Esophagus muscularis mucosa (tissue), 4 donors: ENCODE results near the gene LSM2. TPM values are rescaled to one million over a fixed set of nuclear protein-coding genes. Genes with fewer than 3 reads are reported as not detected.
A peak's percentile ranks its signal among the peaks of the same experiment; 100 is the strongest.

ENCODE experiments used
- DNase-seq: peaks from one replicate; pipeline ENCODE4 v3.0.0-alpha.2; 2017; ENCODE audit errors: extremely low spot score
- H3K27ac ChIP-seq, 4 donors: fragments of 200-600 bp; sonication (generic); replicated peaks in 1 of 4; 1 replicate in 3 of 4; 2 replicates in 1 of 4; pipeline ENCODE4 v1.5.1; 2016 to 2019; ENCODE audit warnings: mild to moderate bottlenecking in 1 of 4
- H3K27me3 ChIP-seq, 4 donors: fragments of 200-600 bp; sonication (generic); one replicate each; pipeline versions ENCODE4 v1.5.1 to v1.6.0; 2016 to 2019
- H3K36me3 ChIP-seq, 4 donors: fragments of 200-600 bp; sonication (generic); one replicate each; pipeline ENCODE4 v1.5.1; 2016 to 2019
- H3K4me1 ChIP-seq, 4 donors: fragments of 200-600 bp; sonication (generic); one replicate each; pipeline ENCODE4 v1.5.1; 2016 to 2019
- H3K4me3 ChIP-seq, 4 donors: fragments of 200-600 bp; sonication (generic); 1 replicate in 2 of 4; 2 replicates in 2 of 4; pipeline ENCODE4 v1.5.1; 2016 to 2019; ENCODE audit warnings: mild to moderate bottlenecking in 4 of 4, moderate library complexity in 1 of 4
- H3K9me3 ChIP-seq, 4 donors: fragments of 200-600 bp; sonication (generic); 1 replicate in 3 of 4; 2 replicates in 1 of 4; pipeline ENCODE4 v1.5.1; 2016 to 2019
- EP300 ChIP-seq: sonication (generic); formaldehyde crosslinking; IDR thresholded peaks from one replicate; pipeline ENCODE4 v1.6.1; 2017; ENCODE audit warnings: antibody characterized with exemption
- POLR2A ChIP-seq: fragments of 450-650 bp; IDR thresholded peaks from one replicate; pipeline ENCODE4 v1.6.1; 2017; ENCODE audit warnings: antibody characterized with exemption, moderate library complexity, mild to moderate bottlenecking, low read depth
- POLR2AphosphoS5 ChIP-seq, 2 donors: sonication (generic); formaldehyde crosslinking; IDR thresholded peaks; one replicate each; pipeline ENCODE4 v1.6.1; 2017; ENCODE audit warnings: antibody characterized with exemption in 2 of 2
- WGBS: methylation state at CpG from one replicate; pipeline ENCODE4 v1.1.5; 2018; 5-methylcytosine and 5-hydroxymethylcytosine counted together
- intact Hi-C: fragments of 100-400 bp; cut with DNase I; formaldehyde crosslinking; loops from one replicate; pipeline ENCODE4 v1.15.1; 2023
- total RNA-seq, 4 donors: library from RNA; depleted of rRNA; stranded (reverse); fragments of >200 nt; gene quantifications; one replicate each; pipeline versions ENCODE4 v1.1.0 to v1.2.1, GENCODE V29; 2016
- TF ChIP-seq, protein P1 (sequence below), 3 experiments: fragments of 200-600 bp in 2 of 3; fragments of 450-650 bp in 1 of 3; sonication (generic) in 2 of 3; IDR thresholded peaks; one replicate each; pipeline ENCODE4 v1.5.1; 2017 to 2019; ENCODE audit warnings: antibody characterized with exemption in 3 of 3, mild to moderate bottlenecking in 2 of 3, moderate library complexity in 1 of 3

LSM2 gene
- total RNA-seq, 4 donors from 2014 or later = 24.2 to 41.5 (median 32.9) TPM

DNA sequence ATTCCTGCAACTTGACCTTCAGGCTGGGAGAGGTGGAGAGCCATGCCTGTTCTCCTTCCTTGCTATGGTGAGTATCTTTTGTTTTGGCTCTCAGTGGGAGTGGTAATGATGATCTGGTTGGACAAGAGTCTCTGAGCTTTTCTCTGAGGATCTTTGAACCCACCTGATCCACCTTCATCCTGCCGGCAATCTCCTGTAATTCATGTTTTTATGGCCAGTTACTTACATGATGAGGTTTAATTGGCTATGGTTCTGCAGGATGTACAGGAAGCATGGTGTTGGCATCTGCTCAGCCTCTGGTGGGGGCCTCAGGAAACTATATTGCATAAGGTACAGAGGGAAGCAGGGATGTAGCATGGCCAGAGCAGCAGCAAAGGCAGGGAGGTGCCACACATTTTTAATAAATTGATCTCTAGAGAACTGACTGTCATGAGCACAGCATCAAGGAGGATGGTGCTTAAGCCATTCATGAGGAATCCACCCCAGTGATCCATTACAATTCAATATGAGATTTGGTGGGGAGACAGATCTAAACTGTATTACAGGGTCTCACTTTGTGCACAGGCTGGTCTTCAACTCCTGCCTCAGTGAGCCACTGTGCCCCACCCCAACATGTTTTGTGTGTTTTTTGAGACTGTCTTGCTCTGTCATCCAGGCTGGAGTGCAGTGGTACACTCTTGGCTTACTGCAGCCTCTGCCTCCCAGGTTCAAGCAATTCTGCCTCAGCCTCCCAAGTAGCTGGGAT lies 30.8 kb upstream of the LSM2 start:
- H3K4me3 ChIP-seq = peak overlapping the region in 1 of 4 donors; percentile 72
- peak overlapping the region; percentile 93 to 97 (median 95) for H3K27ac ChIP-seq
- 36% methylated on average over 1 of the region's 1 CpG for WGBS
- no peaks in the 10 kb centered on the region for H3K27me3 ChIP-seq
- H3K4me1 ChIP-seq = peaks cover 45 to 56% (median 56%) of the 10 kb centered on the region in 4 donors
- H3K9me3 ChIP-seq = no peaks in the 10 kb centered on the region
- intact Hi-C loops = no loop called here
- peaks cover 36 to 56% (median 45%) of the 10 kb centered on the region in 4 donors for H3K36me3 ChIP-seq
- DNase-seq = no peak
- TF ChIP-seq POLR2AphosphoS5 (IDR thresholded peaks at IDR 0.05) (no peak), EP300 (no peak)

GRCh38 chr6:31836474-31837368 lies 30.0 kb upstream of the LSM2 start:
- TF ChIP-seq POLR2A (no peak), POLR2AphosphoS5 (IDR thresholded peaks at IDR 0.05) (no peak), EP300 (no peak)
- TF ChIP-seq, protein P1, sequence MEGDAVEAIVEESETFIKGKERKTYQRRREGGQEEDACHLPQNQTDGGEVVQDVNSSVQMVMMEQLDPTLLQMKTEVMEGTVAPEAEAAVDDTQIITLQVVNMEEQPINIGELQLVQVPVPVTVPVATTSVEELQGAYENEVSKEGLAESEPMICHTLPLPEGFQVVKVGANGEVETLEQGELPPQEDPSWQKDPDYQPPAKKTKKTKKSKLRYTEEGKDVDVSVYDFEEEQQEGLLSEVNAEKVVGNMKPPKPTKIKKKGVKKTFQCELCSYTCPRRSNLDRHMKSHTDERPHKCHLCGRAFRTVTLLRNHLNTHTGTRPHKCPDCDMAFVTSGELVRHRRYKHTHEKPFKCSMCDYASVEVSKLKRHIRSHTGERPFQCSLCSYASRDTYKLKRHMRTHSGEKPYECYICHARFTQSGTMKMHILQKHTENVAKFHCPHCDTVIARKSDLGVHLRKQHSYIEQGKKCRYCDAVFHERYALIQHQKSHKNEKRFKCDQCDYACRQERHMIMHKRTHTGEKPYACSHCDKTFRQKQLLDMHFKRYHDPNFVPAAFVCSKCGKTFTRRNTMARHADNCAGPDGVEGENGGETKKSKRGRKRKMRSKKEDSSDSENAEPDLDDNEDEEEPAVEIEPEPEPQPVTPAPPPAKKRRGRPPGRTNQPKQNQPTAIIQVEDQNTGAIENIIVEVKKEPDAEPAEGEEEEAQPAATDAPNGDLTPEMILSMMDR (IDR thresholded peaks at IDR 0.05) = no peak
- WGBS = 29% methylated on average over 12 of the region's 12 CpGs
- Histone ChIP-seq H3K36me3 (peaks cover 36 to 50% (median 45%) of the 10 kb centered on the region in 4 donors), H3K9me3 (no peaks in the 10 kb centered on the region), H3K4me1 (peaks cover 45 to 64% (median 64%) of the 10 kb centered on the region in 4 donors), H3K27me3 (no peaks in the 10 kb centered on the region), H3K27ac (peak overlapping the region; percentile 93 to 97 (median 95)), H3K4me3 (peak overlapping the region; percentile 72 to 94 (median 82))
- intact Hi-C loops = no loop called here
- DNase-seq = no peak

DNA sequence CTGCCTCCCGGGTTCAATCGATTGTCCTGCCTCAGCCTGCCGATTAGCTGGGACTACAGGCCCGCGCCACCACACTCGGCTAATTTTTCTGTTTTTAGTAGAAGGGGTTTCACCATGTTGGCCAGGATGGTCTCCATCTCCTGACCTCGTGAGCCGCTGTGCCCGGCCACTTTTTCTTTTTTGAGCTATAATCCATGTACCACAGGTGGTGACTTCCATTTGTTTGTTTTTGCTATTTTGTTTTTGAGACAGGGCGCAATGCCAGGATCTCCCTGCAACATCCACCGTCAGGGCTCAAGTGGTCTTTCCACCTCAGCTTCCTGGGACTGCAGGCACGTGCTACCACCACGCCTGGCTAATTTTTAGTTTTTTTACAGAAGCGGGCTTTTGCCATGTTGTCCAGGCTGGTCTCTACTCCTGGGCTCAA lies 29.3 kb upstream of the LSM2 start:
- Histone ChIP-seq H3K4me1 (peaks cover 52 to 71% (median 70%) of the 10 kb centered on the region in 4 donors), H3K4me3 (peak overlapping the region; percentile 72 to 94 (median 82))
- 25% methylated on average over 14 of the region's 14 CpGs for WGBS

GRCh38 chr6:31834367-31835250 lies 27.8 kb upstream of the LSM2 start:
- Histone ChIP-seq H3K36me3 (peaks cover 25 to 33% (median 28%) of the 10 kb centered on the region in 4 donors), H3K4me3 (peak overlapping the region; percentile 72 to 94 (median 82)), H3K27ac (peak overlapping the region; percentile 93 to 97 (median 95)), H3K27me3 (no peaks in the 10 kb centered on the region), H3K9me3 (no peaks in the 10 kb centered on the region), H3K4me1 (peaks cover 60 to 79% (median 75%) of the 10 kb centered on the region in 4 donors)
- under 1% methylated on average over 45 of the region's 59 CpGs for WGBS
- TF ChIP-seq POLR2A = peak; percentile 52
- TF ChIP-seq POLR2AphosphoS5 (IDR thresholded peaks at IDR 0.05) = peak; percentile 65 to 75
- TF ChIP-seq, protein P1 (IDR thresholded peaks at IDR 0.05) = peak in 1 of 3 experiments; percentile 15
- no peak for TF ChIP-seq EP300
- intact Hi-C loops = loop anchor here (5.0 kb wide), 3 partner anchors 42 to 152 kb away; partner anchors contain the start of gene LY6G5C
- DNase-seq = peak; percentile 97

More for the DNA sequence above, 29.3 kb upstream of the LSM2 start:
- no peak for DNase-seq
- intact Hi-C loops = no loop called here
- TF ChIP-seq EP300 = no peak
- TF ChIP-seq, protein P1 (IDR thresholded peaks at IDR 0.05) = no peak
- no peak for TF ChIP-seq POLR2A
- no peak for TF ChIP-seq POLR2AphosphoS5 (IDR thresholded peaks at IDR 0.05)
- Histone ChIP-seq H3K27me3 (no peaks in the 10 kb centered on the region), H3K36me3 (peaks cover 36 to 45% (median 42%) of the 10 kb centered on the region in 4 donors), H3K27ac (peak overlapping the region; percentile 93 to 97 (median 95)), H3K9me3 (no peaks in the 10 kb centered on the region)
